ENCODE data around the gene SOX13. TPM values are rescaled to one million over a fixed set of nuclear protein-coding genes. Genes with fewer than 3 reads are reported as not detected.

The SOX13 gene
- polyA plus RNA-seq, 1 donor (not counting 4 experiments of a cell fraction or from before 2014, with no cell fraction given): 4.9 TPM

GRCh38 chr1:204041232-204041767, 31.6 kb upstream of the SOX13 start:
- H3K27ac ChIP-seq (ENCODE audit: control insufficient read depth, insufficient read depth, low read length): no peak overlapping the region
- no peaks in the 10 kb centered on the region for H3K27me3 ChIP-seq (ENCODE audit: control insufficient read depth, extremely low read depth, insufficient read depth, low read length)
- dilution Hi-C loops (cut with MboI; ENCODE audit: extremely low pct_ligation_motif_present, low sequenced_read_pairs): no loop called here
- H3K9me1 ChIP-seq (ENCODE audit: control insufficient read depth, extremely low read depth, insufficient read depth, low read length): no peaks in the 10 kb centered on the region
- no peak for DNase-seq (ENCODE audit: low read depth, low spot score)
- no peak overlapping the region for H2AFZ ChIP-seq (ENCODE audit: control insufficient read depth, low read length)
- peaks cover 2% of the 10 kb centered on the region for H3K4me1 ChIP-seq (ENCODE audit: control insufficient read depth, extremely low read depth, insufficient read depth, low read length)
- no peaks in the 10 kb centered on the region for H3K36me3 ChIP-seq (ENCODE audit: control insufficient read depth in 2 of 2, extremely low read depth in 1 of 2, insufficient read depth in 2 of 2, low read length in 2 of 2)
- no peak overlapping the region for H3K4me3 ChIP-seq (ENCODE audit: control insufficient read depth in 2 of 3, extremely low read depth in 1 of 3, insufficient read depth in 2 of 3, low read depth in 1 of 3, low read length in 3 of 3)
- no peaks in the 10 kb centered on the region for H4K20me1 ChIP-seq (ENCODE audit: control insufficient read depth, extremely low read depth, insufficient read depth, low read length)
- H3K79me2 ChIP-seq (ENCODE audit: control insufficient read depth, insufficient read depth, low read length): no peaks in the 10 kb centered on the region
- no peak overlapping the region for H3K9ac ChIP-seq (ENCODE audit: control insufficient read depth, extremely low read depth, insufficient read depth, low read length)
- H3K4me2 ChIP-seq (ENCODE audit: control insufficient read depth, extremely low read depth, insufficient read depth, low read depth, low read length): no peak overlapping the region
- no peak for TF ChIP-seq CTCF (optimal IDR thresholded peaks at IDR 0.05 in 1 of 3, IDR thresholded peaks at IDR 0.05 in 1 of 3, conservative IDR thresholded peaks at IDR 0.05 in 1 of 3; ENCODE audit: extremely low read depth in 1 of 3, insufficient read depth in 2 of 3, low read length in 3 of 3)
- no peak for TF ChIP-seq EZH2 (IDR thresholded peaks at IDR 0.05; ENCODE audit: low read length)
- no peak for FAIRE-seq
- H3K9me3 ChIP-seq (ENCODE audit: control insufficient read depth, low read depth, low read length): no peaks in the 10 kb centered on the region

- H3K36me3 ChIP-seq (ENCODE audit: control insufficient read depth in 2 of 2, extremely low read depth in 1 of 2, insufficient read depth in 2 of 2, low read length in 2 of 2): no peaks in the 10 kb centered on the region
- H3K27ac ChIP-seq (ENCODE audit: control insufficient read depth, insufficient read depth, low read length): no peak overlapping the region
- H4K20me1 ChIP-seq (ENCODE audit: control insufficient read depth, extremely low read depth, insufficient read depth, low read length): no peaks in the 10 kb centered on the region
- no peak overlapping the region for H3K4me2 ChIP-seq (ENCODE audit: control insufficient read depth, extremely low read depth, insufficient read depth, low read depth, low read length)
- H3K79me2 ChIP-seq (ENCODE audit: control insufficient read depth, insufficient read depth, low read length): no peaks in the 10 kb centered on the region
- H3K9ac ChIP-seq (ENCODE audit: control insufficient read depth, extremely low read depth, insufficient read depth, low read length): no peak overlapping the region
- dilution Hi-C loops (cut with MboI; ENCODE audit: extremely low pct_ligation_motif_present, low sequenced_read_pairs): no loop called here
- H3K27me3 ChIP-seq (ENCODE audit: control insufficient read depth, extremely low read depth, insufficient read depth, low read length): no peaks in the 10 kb centered on the region
- DNase-seq (ENCODE audit: low read depth, low spot score) (no peak), FAIRE-seq (no peak)
- no peaks in the 10 kb centered on the region for H3K9me3 ChIP-seq (ENCODE audit: control insufficient read depth, low read depth, low read length)
- TF ChIP-seq EZH2 (IDR thresholded peaks at IDR 0.05; ENCODE audit: low read length) (no peak), CTCF (optimal IDR thresholded peaks at IDR 0.05 in 1 of 3, IDR thresholded peaks at IDR 0.05 in 1 of 3, conservative IDR thresholded peaks at IDR 0.05 in 1 of 3; ENCODE audit: extremely low read depth in 1 of 3, insufficient read depth in 2 of 3, low read length in 3 of 3) (no peak)
- H3K4me1 ChIP-seq (ENCODE audit: control insufficient read depth, extremely low read depth, insufficient read depth, low read length): peaks cover 2% of the 10 kb centered on the region
- no peak overlapping the region for H2AFZ ChIP-seq (ENCODE audit: control insufficient read depth, low read length)
- no peaks in the 10 kb centered on the region for H3K9me1 ChIP-seq (ENCODE audit: control insufficient read depth, extremely low read depth, insufficient read depth, low read length)
- H3K4me3 ChIP-seq (ENCODE audit: control insufficient read depth in 2 of 3, extremely low read depth in 1 of 3, insufficient read depth in 2 of 3, low read depth in 1 of 3, low read length in 3 of 3): no peak overlapping the region
These were observed 31.0 kb upstream of the SOX13 start for GRCh38 chr1:204041803-204042505.
